ENCODE results near the gene VEPH1. TPM values are rescaled to one million over a fixed set of nuclear protein-coding genes. Genes with fewer than 3 reads are reported as not detected.

Gene VEPH1
- total RNA-seq, 1 experiment from 2014 or later: 49.0 TPM

Other genes starting within 250 kb of the VEPH1 start
- gene PTX3, start 66.6 kb downstream of the VEPH1 start, total RNA-seq (2014; rRNA removed): 124 and 161 TPM in 2 replicates